Activated T-helper 1 cell treated with anti-CD3 and anti-CD28 coated beads, Interleukin-12 subunit alpha, Interleukin-12 subunit beta, Interleukin-2, Interleukin-4 antibody, amounts not matched to agents 30 ng/mL and 10 ng/mL and 1 ng/mL, durations not matched to agents 14 hours and 24 hours and 36 hours (primary cell): ENCODE results near the gene ITGB3. TPM values are rescaled to one million over a fixed set of nuclear protein-coding genes. Genes with fewer than 3 reads are reported as not detected.
"Not testable (repeated sequence)": the region's sequence is repeated elsewhere in the genome, so short reads cannot be mapped to it uniquely, and the experiment has no call there.

Source experiments
- DNase-seq: peaks from one replicate; pipeline ENCODE4 v3.0.0; 2021; ENCODE audit warnings: low spot score
- H3K27ac Mint-ChIP-seq: one replicate; pipeline ENCODE4 v1.8.0; 2021; ENCODE audit warnings: mild to moderate bottlenecking, mixed read lengths
- H3K27me3 Mint-ChIP-seq: one replicate; pipeline ENCODE4 v1.8.0; 2022; ENCODE audit warnings: mild to moderate bottlenecking, moderate library complexity, mixed read lengths; ENCODE audit not compliant: insufficient read depth
- H3K36me3 Mint-ChIP-seq: one replicate; pipeline ENCODE4 v1.8.0; 2021; ENCODE audit warnings: low read depth, mixed read lengths
- H3K4me1 Mint-ChIP-seq: one replicate; pipeline ENCODE4 v1.8.0; 2021; ENCODE audit warnings: low read depth, mixed read lengths
- H3K4me3 Mint-ChIP-seq: one replicate; pipeline ENCODE4 v1.8.0; 2021; ENCODE audit warnings: mild to moderate bottlenecking, moderate library complexity, mixed read lengths
- H3K9me3 Mint-ChIP-seq: one replicate; pipeline ENCODE4 v1.8.0; 2021; ENCODE audit warnings: mixed read lengths
- intact Hi-C: fragments of 100-400 bp; cut with micrococcal nuclease; formaldehyde crosslinking; loops from one replicate; pipeline ENCODE4 v1.15.1; 2024
- total RNA-seq: library from RNA; stranded (reverse); gene quantifications from 2 replicates; pipeline ENCODE4 v1.2.3, GENCODE V29; 2022

The ITGB3 gene
- total RNA-seq, 1 donor from 2014 or later = not detected

GRCh38 chr17:47214931-47215330 is 38.7 kb upstream of the ITGB3 start:
- H3K27ac Mint-ChIP-seq = no peak overlapping the region
- no peak overlapping the region for H3K4me3 Mint-ChIP-seq
- DNase-seq = no peak
- no peaks in the 10 kb centered on the region for H3K36me3 Mint-ChIP-seq
- no peaks in the 10 kb centered on the region for H3K9me3 Mint-ChIP-seq
- peaks cover 18% of the 10 kb centered on the region for H3K4me1 Mint-ChIP-seq
- H3K27me3 Mint-ChIP-seq = peaks cover 22% of the 10 kb centered on the region
- intact Hi-C loops = no loop called here

- Mint-ChIP-seq H3K27me3 (peaks cover 17% of the 10 kb centered on the region), H3K4me1 (peaks cover 32% of the 10 kb centered on the region)
- intact Hi-C loops, H3K27ac Mint-ChIP-seq, DNase-seq, H3K4me3 Mint-ChIP-seq, H3K36me3 Mint-ChIP-seq, H3K9me3 Mint-ChIP-seq: not testable (repeated sequence)
Measured at GRCh38 chr17:47216821-47217220, 36.8 kb upstream of the ITGB3 start.

- intact Hi-C loops = not testable (repeated sequence)
- H3K4me1 Mint-ChIP-seq = peaks cover 32% of the 10 kb centered on the region
Measured at GRCh38 chr17:47217279-47217678, 36.3 kb upstream of the ITGB3 start.

GRCh38 chr17:47218896-47219430 is 34.7 kb upstream of the ITGB3 start:
- peaks cover 17% of the 10 kb centered on the region for H3K27me3 Mint-ChIP-seq
- intact Hi-C loops = no loop called here
- H3K27ac Mint-ChIP-seq = no peak overlapping the region
- no peak for DNase-seq
- no peaks in the 10 kb centered on the region for H3K36me3 Mint-ChIP-seq
- peaks cover 6% of the 10 kb centered on the region for H3K9me3 Mint-ChIP-seq
- peaks cover 32% of the 10 kb centered on the region for H3K4me1 Mint-ChIP-seq
- H3K4me3 Mint-ChIP-seq = no peak overlapping the region

More at GRCh38 chr17:47217279-47217678, 36.3 kb upstream of the ITGB3 start:
- not testable (repeated sequence) for H3K36me3 Mint-ChIP-seq, H3K9me3 Mint-ChIP-seq, DNase-seq, H3K27ac Mint-ChIP-seq, H3K4me3 Mint-ChIP-seq
- H3K27me3 Mint-ChIP-seq = peaks cover 16% of the 10 kb centered on the region

- peaks cover 12% of the 10 kb centered on the region for H3K27me3 Mint-ChIP-seq
- no peak overlapping the region for H3K27ac Mint-ChIP-seq
- peak overlapping the region; percentile 3 for H3K4me3 Mint-ChIP-seq
- no peaks in the 10 kb centered on the region for H3K36me3 Mint-ChIP-seq
- intact Hi-C loops = no loop called here
- H3K9me3 Mint-ChIP-seq = peaks cover 9% of the 10 kb centered on the region
- no peak for DNase-seq
- H3K4me1 Mint-ChIP-seq = peaks cover 32% of the 10 kb centered on the region
Measured at GRCh38 chr17:47219621-47220475, 33.8 kb upstream of the ITGB3 start.

- Mint-ChIP-seq H3K27me3 (peaks cover 8% of the 10 kb centered on the region), H3K4me3 (no peak overlapping the region), H3K4me1 (peaks cover 32% of the 10 kb centered on the region), H3K27ac (no peak overlapping the region), H3K9me3 (peaks cover 9% of the 10 kb centered on the region), H3K36me3 (no peaks in the 10 kb centered on the region)
- intact Hi-C loops = no loop called here
- peak; percentile 4 for DNase-seq
Measured at GRCh38 chr17:47220531-47220999, 33.1 kb upstream of the ITGB3 start.

- H3K36me3 Mint-ChIP-seq = no peaks in the 10 kb centered on the region
- peaks cover 32% of the 10 kb centered on the region for H3K4me1 Mint-ChIP-seq
- peaks cover 9% of the 10 kb centered on the region for H3K9me3 Mint-ChIP-seq
- intact Hi-C loops = no loop called here
- H3K27me3 Mint-ChIP-seq = peaks cover 5% of the 10 kb centered on the region
- no peak overlapping the region for H3K27ac Mint-ChIP-seq
- no peak overlapping the region for H3K4me3 Mint-ChIP-seq
- DNase-seq = no peak
Measured at GRCh38 chr17:47221154-47221553, 32.5 kb upstream of the ITGB3 start.

GRCh38 chr17:47222047-47222446 is 31.6 kb upstream of the ITGB3 start:
- H3K4me3 Mint-ChIP-seq = no peak overlapping the region
- peaks cover 27% of the 10 kb centered on the region for H3K4me1 Mint-ChIP-seq
- H3K27ac Mint-ChIP-seq = no peak overlapping the region
- intact Hi-C loops = no loop called here
- H3K27me3 Mint-ChIP-seq = peaks cover 5% of the 10 kb centered on the region
- no peaks in the 10 kb centered on the region for H3K36me3 Mint-ChIP-seq
- peaks cover 9% of the 10 kb centered on the region for H3K9me3 Mint-ChIP-seq
- DNase-seq = no peak

- no peak for DNase-seq
- H3K4me3 Mint-ChIP-seq = no peak overlapping the region
- intact Hi-C loops = no loop called here
- H3K9me3 Mint-ChIP-seq = peaks cover 9% of the 10 kb centered on the region
- no peak overlapping the region for H3K27ac Mint-ChIP-seq
- no peaks in the 10 kb centered on the region for H3K36me3 Mint-ChIP-seq
- H3K27me3 Mint-ChIP-seq = peaks cover 5% of the 10 kb centered on the region
- peaks cover 24% of the 10 kb centered on the region for H3K4me1 Mint-ChIP-seq
Measured at GRCh38 chr17:47223007-47223406, 30.6 kb upstream of the ITGB3 start.

- Mint-ChIP-seq H3K27ac (no peak overlapping the region), H3K36me3 (no peaks in the 10 kb centered on the region), H3K4me3 (no peak overlapping the region), H3K4me1 (peaks cover 24% of the 10 kb centered on the region), H3K9me3 (peaks cover 9% of the 10 kb centered on the region), H3K27me3 (peaks cover 5% of the 10 kb centered on the region)
- DNase-seq = no peak
- intact Hi-C loops = no loop called here
Measured at GRCh38 chr17:47223460-47223859, 30.2 kb upstream of the ITGB3 start.

GRCh38 chr17:47224077-47224476 is 29.6 kb upstream of the ITGB3 start:
- H3K36me3 Mint-ChIP-seq, H3K27ac Mint-ChIP-seq, H3K9me3 Mint-ChIP-seq, intact Hi-C loops, H3K27me3 Mint-ChIP-seq, H3K4me3 Mint-ChIP-seq, DNase-seq: not testable (repeated sequence)
- peaks cover 21% of the 10 kb centered on the region for H3K4me1 Mint-ChIP-seq

- intact Hi-C loops = no loop called here
- Mint-ChIP-seq H3K4me3 (no peak overlapping the region), H3K27me3 (peaks cover 5% of the 10 kb centered on the region)
Measured at GRCh38 chr17:47224966-47225365, 28.7 kb upstream of the ITGB3 start.

GRCh38 chr17:47225436-47225858 is 28.2 kb upstream of the ITGB3 start:
- H3K27ac Mint-ChIP-seq = no peak overlapping the region
- H3K36me3 Mint-ChIP-seq = no peaks in the 10 kb centered on the region
- H3K4me3 Mint-ChIP-seq = no peak overlapping the region
- DNase-seq = no peak
- peaks cover 9% of the 10 kb centered on the region for H3K9me3 Mint-ChIP-seq
- intact Hi-C loops = no loop called here
- H3K4me1 Mint-ChIP-seq = peaks cover 22% of the 10 kb centered on the region
- H3K27me3 Mint-ChIP-seq = peaks cover 10% of the 10 kb centered on the region

More at GRCh38 chr17:47224966-47225365, 28.7 kb upstream of the ITGB3 start:
- no peaks in the 10 kb centered on the region for H3K36me3 Mint-ChIP-seq
- peaks cover 22% of the 10 kb centered on the region for H3K4me1 Mint-ChIP-seq
- DNase-seq = no peak
- H3K27ac Mint-ChIP-seq = no peak overlapping the region
- peaks cover 9% of the 10 kb centered on the region for H3K9me3 Mint-ChIP-seq
